ENCODE results near the gene ZNF214. TPM values are rescaled to one million over a fixed set of nuclear protein-coding genes. Genes with fewer than 3 reads are reported as not detected.
A peak's percentile ranks its signal among the peaks of the same experiment; 100 is the strongest.

Gene ZNF214
- total and polyA plus RNA-seq, 2 experiments from 2014 or later: 1.3 to 2.4 TPM

GRCh38 chr11:7056828-7057513 is 36.8 kb upstream of the ZNF214 start:
- Histone ChIP-seq H3K27ac (no peak overlapping the region), H3K36me3 (ENCODE audit: low read depth) (no peaks in the 10 kb centered on the region), H3K4me1 (ENCODE audit: insufficient read depth) (peaks cover 6% of the 10 kb centered on the region; the same call in 1 of the 2 replicates), H3K4me3 (no peak overlapping the region), H3K27me3 (replicated peaks; ENCODE audit: insufficient read depth) (no peaks in the 10 kb centered on the region), H3K9me3 (ENCODE audit: low read depth) (no peaks in the 10 kb centered on the region), H3K4me2 (ENCODE audit: unreplicated experiment) (no peak overlapping the region), H4K20me1 (ENCODE audit: insufficient read depth) (no peaks in the 10 kb centered on the region), H3K9ac (no peak overlapping the region), H3K79me2 (ENCODE audit: insufficient read depth) (no peaks in the 10 kb centered on the region), H2AFZ (no peak overlapping the region), H3K9me2 (ENCODE audit: insufficient read depth) (no peaks in the 10 kb centered on the region), H3F3A (ENCODE audit: insufficient read depth) (no peaks in the 10 kb centered on the region)
- 48% methylated on average over 6 of the region's 6 CpGs for WGBS, 2 experiments (ENCODE audit: low coverage in 1 of 2, low lambda C conversion rate in 2 of 2, missing lambda C conversion rate in 2 of 2)
- peak; percentile 27 for DNase-seq
- TF ChIP-seq EZH2phosphoT487 (IDR thresholded peaks at IDR 0.05; ENCODE audit: insufficient read depth, low read depth): no peak
- TF ChIP-seq EZH2 (IDR thresholded peaks at IDR 0.05; ENCODE audit: insufficient read depth, poor library complexity, severe bottlenecking): no peak
- in situ Hi-C loops (cut with MboI): no loop called here

- Histone ChIP-seq H3K4me1 (ENCODE audit: insufficient read depth) (peaks cover 10% of the 10 kb centered on the region), H3K27ac (no peak overlapping the region), H3K4me2 (ENCODE audit: unreplicated experiment) (no peak overlapping the region), H4K20me1 (ENCODE audit: insufficient read depth) (no peaks in the 10 kb centered on the region), H3K9ac (no peak overlapping the region), H3K36me3 (ENCODE audit: low read depth) (no peaks in the 10 kb centered on the region), H3F3A (ENCODE audit: insufficient read depth) (0 out of 2 replicates have a peak, but pooled peaks cover 11% of the 10 kb centered on the region), H3K9me2 (ENCODE audit: insufficient read depth) (no peaks in the 10 kb centered on the region), H3K4me3 (no peak overlapping the region), H3K27me3 (replicated peaks; ENCODE audit: insufficient read depth) (no peaks in the 10 kb centered on the region), H3K79me2 (ENCODE audit: insufficient read depth) (no peaks in the 10 kb centered on the region), H3K9me3 (ENCODE audit: low read depth) (no peaks in the 10 kb centered on the region), H2AFZ (no peak overlapping the region)
- no peak for DNase-seq
- 45 to 50% methylated on average over 1 of the region's 1 CpG for WGBS, 2 experiments (ENCODE audit: low coverage in 1 of 2, low lambda C conversion rate in 2 of 2, missing lambda C conversion rate in 2 of 2)
- TF ChIP-seq EZH2 (IDR thresholded peaks at IDR 0.05; ENCODE audit: insufficient read depth, poor library complexity, severe bottlenecking) (no peak), EZH2phosphoT487 (IDR thresholded peaks at IDR 0.05; ENCODE audit: insufficient read depth, low read depth) (no peak)
- in situ Hi-C loops (cut with MboI): no loop called here
Measured at GRCh38 chr11:7050191-7050590, 30.0 kb upstream of the ZNF214 start.

GRCh38 chr11:7046474-7047175 is 26.5 kb upstream of the ZNF214 start:
- WGBS, 2 experiments (ENCODE audit: low coverage in 1 of 2, low lambda C conversion rate in 2 of 2, missing lambda C conversion rate in 2 of 2): 3 to 4% methylated on average over 3 of the region's 3 CpGs
- Histone ChIP-seq H4K20me1 (ENCODE audit: insufficient read depth) (no peaks in the 10 kb centered on the region), H3K27ac (no peak overlapping the region), H3F3A (ENCODE audit: insufficient read depth) (0 out of 2 replicates have a peak, but pooled peaks cover 11% of the 10 kb centered on the region), H2AFZ (no peak overlapping the region), H3K79me2 (ENCODE audit: insufficient read depth) (no peaks in the 10 kb centered on the region), H3K9ac (no peak overlapping the region), H3K4me2 (ENCODE audit: unreplicated experiment) (peak overlapping the region; percentile 38), H3K27me3 (replicated peaks; ENCODE audit: insufficient read depth) (no peaks in the 10 kb centered on the region), H3K36me3 (ENCODE audit: low read depth) (no peaks in the 10 kb centered on the region), H3K4me3 (no peak overlapping the region), H3K4me1 (ENCODE audit: insufficient read depth) (peaks cover 10% of the 10 kb centered on the region), H3K9me3 (ENCODE audit: low read depth) (no peaks in the 10 kb centered on the region), H3K9me2 (ENCODE audit: insufficient read depth) (no peaks in the 10 kb centered on the region)
- peak; percentile 81 for DNase-seq
- in situ Hi-C loops (cut with MboI): no loop called here
- TF ChIP-seq EZH2 (IDR thresholded peaks at IDR 0.05; ENCODE audit: insufficient read depth, poor library complexity, severe bottlenecking) (no peak), EZH2phosphoT487 (IDR thresholded peaks at IDR 0.05; ENCODE audit: insufficient read depth, low read depth) (no peak)

- no peaks in the 10 kb centered on the region for H3F3A ChIP-seq (ENCODE audit: insufficient read depth)
- H3K4me2 ChIP-seq (ENCODE audit: unreplicated experiment): no peak overlapping the region
- no peaks in the 10 kb centered on the region for H3K79me2 ChIP-seq (ENCODE audit: insufficient read depth)
- no peaks in the 10 kb centered on the region for H4K20me1 ChIP-seq (ENCODE audit: insufficient read depth)
- no peaks in the 10 kb centered on the region for H3K4me1 ChIP-seq (ENCODE audit: insufficient read depth)
- no peaks in the 10 kb centered on the region for H3K9me3 ChIP-seq (ENCODE audit: low read depth)
- no peak for DNase-seq
- no peaks in the 10 kb centered on the region for H3K9me2 ChIP-seq (ENCODE audit: insufficient read depth)
- H3K27ac ChIP-seq: no peak overlapping the region
- no peak overlapping the region for H3K4me3 ChIP-seq
- TF ChIP-seq EZH2phosphoT487 (IDR thresholded peaks at IDR 0.05; ENCODE audit: insufficient read depth, low read depth): no peak
- no peak for TF ChIP-seq EZH2 (IDR thresholded peaks at IDR 0.05; ENCODE audit: insufficient read depth, poor library complexity, severe bottlenecking)
- H3K9ac ChIP-seq: no peak overlapping the region
- no peak overlapping the region for H2AFZ ChIP-seq
- in situ Hi-C loops (cut with MboI): no loop called here
- H3K27me3 ChIP-seq (replicated peaks; ENCODE audit: insufficient read depth): no peaks in the 10 kb centered on the region
- 64 to 76% methylated on average over 6 of the region's 6 CpGs for WGBS, 2 experiments (ENCODE audit: low coverage in 1 of 2, low lambda C conversion rate in 2 of 2, missing lambda C conversion rate in 2 of 2)
- no peaks in the 10 kb centered on the region for H3K36me3 ChIP-seq (ENCODE audit: low read depth)
Measured at GRCh38 chr11:7034019-7034418, 13.9 kb upstream of the ZNF214 start.
